OCI-LY1 (cell line): ENCODE data around the gene S100B.

ENCODE experiments used
- CTCF ChIP-seq: fragments of 200-600 bp; sonication (generic), shearing (Covaris generic); IDR thresholded peaks from 2 replicates; pipeline ENCODE4 v1.5.1; 2017; ENCODE audit warnings: mild to moderate bottlenecking, antibody characterized with exemption, low read length, moderate library complexity, mixed read lengths
- EZH2 ChIP-seq: fragments of 200-600 bp; sonication (generic), shearing (Covaris generic); IDR thresholded peaks from 2 replicates; pipeline ENCODE4 v1.8.0; 2017; ENCODE audit warnings: borderline replicate concordance, mixed run types, mild to moderate bottlenecking, antibody characterized with exemption, low read length, moderate library complexity, mixed read lengths

GRCh38 chr21:46557469-46557868 lies 47.4 kb downstream of the S100B start:
- TF ChIP-seq CTCF (no peak), EZH2 (no peak)
